GM18951 (cell line): ENCODE measurements around the gene UGT1A6.

Source experiments
- POLR2A ChIP-seq: IDR thresholded peaks from 4 replicates; pipeline ENCODE4 v1.6.1; 2011; ENCODE audit warnings: mild to moderate bottlenecking; ENCODE audit not compliant: insufficient read length, insufficient read depth; ENCODE audit errors: extremely low read depth
- in situ Hi-C: fragments of 300-500 bp; cut with MboI; formaldehyde crosslinking; loops from one replicate; pipeline ENCODE4 v1.12.0; 2022; ENCODE audit warnings: low sequenced_read_pairs, mixed read lengths, inconsistent platforms; ENCODE audit not compliant: unreplicated experiment

UGT1A6 gene

GRCh38 chr2:233673896-233674295 lies 18.8 kb upstream of the UGT1A6 start:
- no peak for TF ChIP-seq POLR2A

GRCh38 chr2:233674314-233674713 lies 18.4 kb upstream of the UGT1A6 start:
- no peak for TF ChIP-seq POLR2A
- in situ Hi-C loops, result no loop called here

More at GRCh38 chr2:233673896-233674295, 18.8 kb upstream of the UGT1A6 start:
- in situ Hi-C loops, result no loop called here

- in situ Hi-C loops, result no loop called here
- TF ChIP-seq POLR2A, result no peak
Observed at GRCh38 chr2:233674995-233675394, 17.7 kb upstream of the UGT1A6 start.

GRCh38 chr2:233676046-233676445 lies 16.6 kb upstream of the UGT1A6 start:
- TF ChIP-seq POLR2A, result no peak
- in situ Hi-C loops, result no loop called here

- in situ Hi-C loops, result no loop called here
- no peak for TF ChIP-seq POLR2A
Observed at GRCh38 chr2:233679196-233679595, 13.5 kb upstream of the UGT1A6 start.

GRCh38 chr2:233680361-233681045 lies 12.2 kb upstream of the UGT1A6 start:
- in situ Hi-C loops, result no loop called here
- TF ChIP-seq POLR2A, result no peak

- in situ Hi-C loops, result no loop called here
- no peak for TF ChIP-seq POLR2A
Observed at GRCh38 chr2:233681521-233682099, 11.1 kb upstream of the UGT1A6 start, which contains the start of gene UGT1A7. Gene UGT1A7 (plus strand): TSS chr2:233681901. CDS start chr2:233681938, 37 bp downstream.

GRCh38 chr2:233684640-233685039 lies 8.1 kb upstream of the UGT1A6 start:
- in situ Hi-C loops, result no loop called here
- TF ChIP-seq POLR2A, result no peak

GRCh38 chr2:233686928-233687327 lies 5.8 kb upstream of the UGT1A6 start:
- in situ Hi-C loops, result no loop called here
- TF ChIP-seq POLR2A, result no peak

- in situ Hi-C loops, result no loop called here
- no peak for TF ChIP-seq POLR2A
Observed at GRCh38 chr2:233688341-233688740, 4.3 kb upstream of the UGT1A6 start.

GRCh38 chr2:233689031-233689430 lies 3.7 kb upstream of the UGT1A6 start:
- in situ Hi-C loops, result no loop called here
- TF ChIP-seq POLR2A, result no peak

- in situ Hi-C loops, result no loop called here
- no peak for TF ChIP-seq POLR2A
Observed at GRCh38 chr2:233689501-233689900, 3.2 kb upstream of the UGT1A6 start.

GRCh38 chr2:233690444-233690843 lies 2.2 kb upstream of the UGT1A6 start:
- in situ Hi-C loops, result no loop called here
- TF ChIP-seq POLR2A, result no peak
